Smooth muscle cell (in vitro differentiated cells): ENCODE results near the gene SLC25A52. TPM values are rescaled to one million over a fixed set of nuclear protein-coding genes. Genes with fewer than 3 reads are reported as not detected.
"Not testable (repeated sequence)": the region's sequence is repeated elsewhere in the genome, so short reads cannot be mapped to it uniquely, and the experiment has no call there.

Experiments
- DNase-seq: peaks from one replicate; lab custom pipeline; 2025; ENCODE audit not compliant: unreplicated experiment; lab: John Stamatoyannopoulos, UW
- H2AFZ ChIP-seq: fragments of 200-600 bp; sonication (generic); 2 replicates; pipeline ENCODE4 v1.6.0; 2016; ENCODE audit warnings: antibody characterized with exemption, low read depth, mild to moderate bottlenecking
- H3F3A ChIP-seq: fragments of 200-600 bp; sonication (generic); 2 replicates; pipeline ENCODE4 v1.6.0; 2017; ENCODE audit warnings: antibody characterized with exemption, low read depth
- H3K27ac ChIP-seq: fragments of 200-600 bp; sonication (generic); 2 replicates; pipeline ENCODE4 v1.5.1; 2016; ENCODE audit warnings: low read depth, mild to moderate bottlenecking
- H3K27me3 ChIP-seq: fragments of 200-600 bp; sonication (generic); 2 replicates; pipeline ENCODE4 v1.6.1; 2016; ENCODE audit warnings: low read depth, mild to moderate bottlenecking
- H3K36me3 ChIP-seq: fragments of 200-600 bp; sonication (generic); 2 replicates; pipeline ENCODE4 v1.5.1; 2016; ENCODE audit warnings: low read depth
- H3K4me1 ChIP-seq: fragments of 200-600 bp; sonication (generic); 2 replicates; pipeline ENCODE4 v1.5.1; 2016; ENCODE audit warnings: low read depth
- H3K4me2 ChIP-seq: fragments of 200-600 bp; sonication (generic); 2 replicates; pipeline ENCODE4 v1.6.0; 2016; ENCODE audit warnings: mild to moderate bottlenecking
- H3K4me3 ChIP-seq: fragments of 200-600 bp; sonication (generic); 2 replicates; pipeline ENCODE4 v1.5.1; 2016; ENCODE audit warnings: mild to moderate bottlenecking
- H3K79me2 ChIP-seq: fragments of 200-600 bp; sonication (generic); 2 replicates; pipeline ENCODE4 v1.6.0; 2016; ENCODE audit warnings: low read depth, mild to moderate bottlenecking
- H3K9ac ChIP-seq: fragments of 200-600 bp; sonication (generic); 2 replicates; pipeline ENCODE4 v1.6.0; 2016; ENCODE audit warnings: low read depth
- H3K9me3 ChIP-seq: fragments of 200-600 bp; sonication (generic); replicated peaks from 2 replicates; pipeline ENCODE4 v1.5.1; 2016; ENCODE audit warnings: low read depth
- H4K20me1 ChIP-seq: fragments of 200-600 bp; sonication (generic); 2 replicates; pipeline ENCODE4 v1.6.0; 2016; ENCODE audit warnings: low read depth
- WGBS: methylation state at CpG from one replicate; pipeline ENCODE4 v1.1.7; 2016; ENCODE audit warnings: low lambda C conversion rate; 5-methylcytosine and 5-hydroxymethylcytosine counted together
- polyA plus RNA-seq: library from polyadenylated mRNA; unstranded; fragments of >200 nt; fragmentation: Nextera tagmentation; extraction: Ambion mirVana; gene quantifications from 2 replicates; pipeline ENCODE4 v1.2.1, GENCODE V29; 2016
- total RNA-seq: library from RNA; depleted of rRNA; stranded (reverse); fragments of >200 nt; gene quantifications from 2 replicates; pipeline ENCODE4 v1.2.3, GENCODE V29; 2014
- TF ChIP-seq, protein P1 (sequence below): fragments of 200-600 bp; sonication (generic); IDR thresholded peaks from 2 replicates; pipeline ENCODE4 v1.5.1; 2017; ENCODE audit warnings: borderline replicate concordance, mild to moderate bottlenecking, antibody characterized with exemption; ENCODE audit not compliant: insufficient read depth, poor library complexity, severe bottlenecking

Gene SLC25A52, protein sequence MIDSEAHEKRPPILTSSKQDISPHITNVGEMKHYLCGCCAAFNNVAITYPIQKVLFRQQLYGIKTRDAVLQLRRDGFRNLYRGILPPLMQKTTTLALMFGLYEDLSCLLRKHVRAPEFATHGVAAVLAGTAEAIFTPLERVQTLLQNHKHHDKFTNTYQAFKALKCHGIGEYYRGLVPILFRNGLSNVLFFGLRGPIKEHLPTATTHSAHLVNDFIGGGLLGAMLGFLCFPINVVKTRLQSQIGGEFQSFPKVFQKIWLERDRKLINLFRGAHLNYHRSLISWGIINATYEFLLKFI
- total RNA-seq (not detected in 2 replicates), polyA plus RNA-seq (not detected in 2 replicates)

DNA sequence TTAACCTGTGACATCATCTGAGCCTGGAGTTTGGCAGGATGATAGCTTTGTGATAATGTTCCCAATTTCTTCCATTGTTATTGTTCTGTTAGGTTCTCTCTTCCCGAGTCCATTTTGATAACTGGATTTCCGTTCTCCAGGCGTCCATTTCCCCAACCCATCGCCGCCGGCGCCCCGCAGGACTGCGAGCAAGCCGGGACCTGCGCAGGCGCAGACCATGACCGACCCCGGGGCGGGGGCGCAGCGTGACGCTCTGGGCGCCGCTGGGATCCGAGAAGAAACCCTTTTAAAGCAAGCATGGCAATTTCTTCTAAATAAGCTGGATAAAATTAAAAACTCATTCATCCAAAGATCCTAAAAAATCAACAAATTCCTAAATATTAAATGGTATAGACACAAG, at the start of gene SLC25A52:
Gene SLC25A52, minus strand, starts transcription at position 186 of the 400 bp plus-strand sequence. CDS start 219 bp downstream, outside the sequence.
- H3K4me1 ChIP-seq = no peaks in the 10 kb centered on the region
- H2AFZ ChIP-seq = no peak within 1 kb of the TSS
- DNase-seq = no peak
- no peaks in the 10 kb centered on the region for H3K79me2 ChIP-seq
- H3K27ac ChIP-seq = no peak within 1 kb of the TSS
- no peak within 1 kb of the TSS for H3K9ac ChIP-seq
- no peak within 1 kb of the TSS for H3K4me2 ChIP-seq
- H3K36me3 ChIP-seq = no peaks in the 10 kb centered on the region
- no peaks in the 10 kb centered on the region for H3F3A ChIP-seq
- H3K4me3 ChIP-seq = no peak within 1 kb of the TSS
- no peaks in the 10 kb centered on the region for H3K9me3 ChIP-seq
- WGBS = 94% methylated on average over 21 of the region's 21 CpGs
- H3K27me3 ChIP-seq = no peaks in the 10 kb centered on the region
- H4K20me1 ChIP-seq = no peaks in the 10 kb centered on the region
- TF ChIP-seq, protein P1, sequence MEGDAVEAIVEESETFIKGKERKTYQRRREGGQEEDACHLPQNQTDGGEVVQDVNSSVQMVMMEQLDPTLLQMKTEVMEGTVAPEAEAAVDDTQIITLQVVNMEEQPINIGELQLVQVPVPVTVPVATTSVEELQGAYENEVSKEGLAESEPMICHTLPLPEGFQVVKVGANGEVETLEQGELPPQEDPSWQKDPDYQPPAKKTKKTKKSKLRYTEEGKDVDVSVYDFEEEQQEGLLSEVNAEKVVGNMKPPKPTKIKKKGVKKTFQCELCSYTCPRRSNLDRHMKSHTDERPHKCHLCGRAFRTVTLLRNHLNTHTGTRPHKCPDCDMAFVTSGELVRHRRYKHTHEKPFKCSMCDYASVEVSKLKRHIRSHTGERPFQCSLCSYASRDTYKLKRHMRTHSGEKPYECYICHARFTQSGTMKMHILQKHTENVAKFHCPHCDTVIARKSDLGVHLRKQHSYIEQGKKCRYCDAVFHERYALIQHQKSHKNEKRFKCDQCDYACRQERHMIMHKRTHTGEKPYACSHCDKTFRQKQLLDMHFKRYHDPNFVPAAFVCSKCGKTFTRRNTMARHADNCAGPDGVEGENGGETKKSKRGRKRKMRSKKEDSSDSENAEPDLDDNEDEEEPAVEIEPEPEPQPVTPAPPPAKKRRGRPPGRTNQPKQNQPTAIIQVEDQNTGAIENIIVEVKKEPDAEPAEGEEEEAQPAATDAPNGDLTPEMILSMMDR = no peak

DNA sequence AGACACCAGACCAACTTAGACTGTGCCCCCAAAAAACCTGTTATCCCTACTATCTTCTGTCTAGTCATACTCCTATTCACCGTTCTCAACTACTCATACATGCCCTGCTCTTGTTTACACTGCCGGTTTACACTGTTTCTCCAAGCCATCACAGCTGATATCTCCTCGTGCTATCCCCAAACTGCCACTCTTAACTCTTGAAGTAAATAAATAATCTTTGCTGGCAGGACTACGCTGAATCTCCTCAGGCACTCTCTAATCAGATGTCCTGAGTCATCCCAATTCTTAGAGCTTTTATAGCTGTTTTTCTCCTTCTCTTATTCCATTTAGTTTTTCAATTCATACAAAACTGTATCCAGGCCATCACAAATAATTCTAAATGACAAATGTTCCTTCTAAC, 48.4 kb upstream of the SLC25A52 start:
- WGBS = 17% methylated on average over 4 of the region's 4 CpGs
- not testable (repeated sequence) for H2AFZ ChIP-seq, H3K4me2 ChIP-seq, H3K9ac ChIP-seq, DNase-seq, H3F3A ChIP-seq, H3K27ac ChIP-seq, H3K4me3 ChIP-seq, H3K9me3 ChIP-seq, H3K4me1 ChIP-seq, H3K36me3 ChIP-seq, H3K79me2 ChIP-seq, H4K20me1 ChIP-seq, H3K27me3 ChIP-seq

DNA sequence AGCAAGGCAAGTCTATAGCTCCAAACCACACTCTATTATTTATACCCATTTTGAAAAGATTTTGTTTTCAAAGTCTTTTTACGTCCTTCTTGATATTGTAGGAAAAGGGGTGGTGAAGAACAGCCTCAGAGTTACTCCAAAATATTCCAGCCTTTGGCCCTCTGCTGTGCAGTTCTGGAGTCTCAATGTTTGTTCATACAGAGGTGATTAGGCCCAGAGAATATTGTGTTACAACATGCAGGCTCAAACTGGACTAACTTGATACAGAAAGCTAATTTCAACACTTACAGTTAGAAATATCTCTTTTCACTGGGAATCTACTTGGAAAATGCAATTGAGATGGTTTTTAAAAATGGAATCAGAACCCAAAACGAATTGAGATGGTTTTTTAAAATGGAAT, 40.4 kb upstream of the SLC25A52 start:
- H3K9me3 ChIP-seq = no peaks in the 10 kb centered on the region
- no peaks in the 10 kb centered on the region for H4K20me1 ChIP-seq
- TF ChIP-seq, protein P1 = no peak
- no peak overlapping the region for H3K4me2 ChIP-seq
- H3K36me3 ChIP-seq = no peaks in the 10 kb centered on the region
- no peaks in the 10 kb centered on the region for H3K79me2 ChIP-seq
- H3F3A ChIP-seq = no peaks in the 10 kb centered on the region
- 90% methylated on average over 2 of the region's 2 CpGs for WGBS
- H3K27me3 ChIP-seq = no peaks in the 10 kb centered on the region
- H3K27ac ChIP-seq = no peak overlapping the region
- H3K9ac ChIP-seq = no peak overlapping the region
- no peak for DNase-seq
- H3K4me3 ChIP-seq = no peak overlapping the region
- H2AFZ ChIP-seq = no peak overlapping the region
- H3K4me1 ChIP-seq = no peaks in the 10 kb centered on the region

DNA sequence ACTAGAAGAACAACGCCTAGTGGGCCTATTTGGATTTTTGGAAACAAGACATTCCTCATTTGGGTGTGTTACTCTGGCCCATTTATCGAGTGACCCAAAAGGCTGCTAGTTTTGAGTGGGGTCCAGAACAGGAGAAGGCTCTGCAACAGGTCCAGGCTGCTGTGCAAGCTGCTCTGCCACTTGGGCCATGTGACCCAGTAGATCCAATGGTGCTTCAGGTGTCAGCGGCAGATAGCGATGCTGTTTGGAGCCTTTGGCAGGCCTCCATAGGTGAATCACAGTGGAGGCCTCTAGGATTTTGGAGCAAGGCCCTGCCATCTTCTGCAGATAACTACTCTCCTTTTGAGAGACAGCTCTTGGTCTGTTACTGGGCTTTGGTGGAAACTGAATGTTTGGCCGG, 38.6 kb upstream of the SLC25A52 start:
- not testable (repeated sequence) for H3K4me2 ChIP-seq, H3K27ac ChIP-seq, H3K4me3 ChIP-seq, H4K20me1 ChIP-seq, DNase-seq, H2AFZ ChIP-seq, H3K36me3 ChIP-seq, H3F3A ChIP-seq, H3K9me3 ChIP-seq, H3K9ac ChIP-seq, H3K4me1 ChIP-seq, H3K27me3 ChIP-seq, H3K79me2 ChIP-seq
- over 99% methylated on average over 5 of the region's 5 CpGs for WGBS

DNA sequence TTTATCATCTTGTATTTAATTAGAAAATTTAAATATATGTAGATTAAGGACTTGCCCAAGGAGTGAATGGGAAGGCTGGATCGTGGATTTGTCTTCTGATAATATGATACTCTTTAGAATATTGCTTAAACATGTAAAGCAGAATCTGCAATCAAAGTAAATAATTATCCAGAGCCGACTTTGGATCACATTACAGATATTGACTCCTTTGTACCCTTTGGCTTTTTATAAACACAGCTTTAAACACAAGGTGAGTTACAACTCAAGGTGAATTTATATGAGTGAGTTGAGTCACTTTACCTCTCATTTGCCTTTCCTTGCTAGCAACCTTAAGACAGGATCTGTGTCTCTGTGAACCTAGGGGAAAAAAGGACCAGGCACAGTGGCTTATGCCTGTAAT, 37.7 kb upstream of the SLC25A52 start:
- no peaks in the 10 kb centered on the region for H3F3A ChIP-seq
- H3K27me3 ChIP-seq = no peaks in the 10 kb centered on the region
- TF ChIP-seq, protein P1 = no peak
- DNase-seq = no peak
- H3K4me3 ChIP-seq = no peak overlapping the region
- H3K79me2 ChIP-seq = no peaks in the 10 kb centered on the region
- H3K27ac ChIP-seq = no peak overlapping the region
- no peak overlapping the region for H3K9ac ChIP-seq
- H2AFZ ChIP-seq = no peak overlapping the region
- H3K4me1 ChIP-seq = no peaks in the 10 kb centered on the region
- no peaks in the 10 kb centered on the region for H3K9me3 ChIP-seq
- no peaks in the 10 kb centered on the region for H4K20me1 ChIP-seq
- H3K36me3 ChIP-seq = no peaks in the 10 kb centered on the region
- H3K4me2 ChIP-seq = no peak overlapping the region
- 89% methylated on average over 2 of the region's 2 CpGs for WGBS
